Activated CD4-positive, CD25-positive, alpha-beta regulatory T cell (primary cell): ENCODE data around the gene BPIFB6.

Experiments used
- DNase-seq, 4 experiments: peaks; one replicate each; lab custom pipeline; 2025; lab: John Stamatoyannopoulos, UW

BPIFB6 gene

DNA sequence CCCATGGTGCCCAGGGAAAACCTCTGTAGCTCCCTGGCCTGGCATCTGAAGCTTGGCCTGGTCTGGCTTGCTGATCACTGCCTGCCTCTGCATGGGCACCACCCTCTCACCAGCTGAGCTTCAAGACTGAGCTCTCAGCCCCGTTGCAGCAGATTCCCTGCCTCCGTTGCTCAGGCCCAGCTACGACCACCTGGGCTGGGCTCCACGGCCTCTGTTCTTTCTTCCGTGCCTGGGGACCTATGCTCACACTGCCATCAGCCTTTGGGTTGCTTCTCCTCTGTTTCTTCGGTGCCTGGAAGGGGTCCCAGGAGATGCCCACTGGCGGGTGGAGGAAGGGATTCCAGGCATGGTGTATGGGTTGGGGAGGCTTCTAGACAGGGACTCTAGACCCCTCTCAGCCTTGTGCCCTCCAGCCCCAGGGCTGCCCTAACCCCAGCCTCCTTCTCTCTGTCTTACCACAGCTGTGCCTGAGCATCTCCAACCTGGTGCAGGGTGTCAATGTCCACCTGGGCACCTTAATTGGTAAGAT, 14.8 kb upstream of the BPIFB6 start:
- no peak for DNase-seq

- DNase-seq, result no peak
These were observed 13.9 kb upstream of the BPIFB6 start for GRCh38 chr20:33017542-33017941.

DNA sequence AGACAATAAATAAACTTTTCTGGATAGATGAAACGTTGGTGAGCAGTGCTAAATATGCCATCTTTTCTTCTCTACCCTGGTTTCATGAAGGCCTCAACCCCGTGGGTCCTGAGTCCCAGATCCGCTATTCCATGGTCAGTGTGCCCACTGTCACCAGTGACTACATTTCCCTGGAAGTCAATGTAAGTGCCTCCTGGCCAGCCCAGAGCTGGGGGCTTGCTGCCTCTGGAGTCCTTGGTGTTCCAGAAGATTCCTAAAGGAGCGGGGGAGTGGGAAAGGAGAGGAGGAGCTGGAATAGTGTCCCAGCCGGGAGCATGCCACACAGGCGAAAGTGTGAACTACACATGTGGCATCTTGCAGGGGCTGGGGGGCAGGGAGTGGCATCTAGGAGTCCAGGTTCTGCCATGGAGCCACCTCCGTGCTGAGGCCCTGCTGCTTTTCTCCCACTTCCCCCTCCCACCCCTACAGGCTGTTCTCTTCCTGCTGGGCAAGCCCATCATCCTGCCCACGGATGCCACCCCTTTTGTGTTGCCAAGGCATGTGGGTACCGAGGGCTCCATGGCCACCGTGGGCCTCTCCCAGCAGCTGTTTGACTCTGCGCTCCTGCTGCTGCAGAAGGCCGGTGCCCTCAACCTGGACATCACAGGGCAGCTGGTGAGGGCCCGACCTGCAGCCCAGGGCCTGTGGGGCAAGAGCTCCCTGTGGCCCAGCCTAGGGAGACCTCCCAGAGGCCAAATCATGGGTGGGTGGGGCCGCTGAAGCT, 13.1 kb upstream of the BPIFB6 start:
- no peak for DNase-seq

GRCh38 chr20:33019465-33020277, 11.8 kb upstream of the BPIFB6 start:
- DNase-seq, result no peak

DNA sequence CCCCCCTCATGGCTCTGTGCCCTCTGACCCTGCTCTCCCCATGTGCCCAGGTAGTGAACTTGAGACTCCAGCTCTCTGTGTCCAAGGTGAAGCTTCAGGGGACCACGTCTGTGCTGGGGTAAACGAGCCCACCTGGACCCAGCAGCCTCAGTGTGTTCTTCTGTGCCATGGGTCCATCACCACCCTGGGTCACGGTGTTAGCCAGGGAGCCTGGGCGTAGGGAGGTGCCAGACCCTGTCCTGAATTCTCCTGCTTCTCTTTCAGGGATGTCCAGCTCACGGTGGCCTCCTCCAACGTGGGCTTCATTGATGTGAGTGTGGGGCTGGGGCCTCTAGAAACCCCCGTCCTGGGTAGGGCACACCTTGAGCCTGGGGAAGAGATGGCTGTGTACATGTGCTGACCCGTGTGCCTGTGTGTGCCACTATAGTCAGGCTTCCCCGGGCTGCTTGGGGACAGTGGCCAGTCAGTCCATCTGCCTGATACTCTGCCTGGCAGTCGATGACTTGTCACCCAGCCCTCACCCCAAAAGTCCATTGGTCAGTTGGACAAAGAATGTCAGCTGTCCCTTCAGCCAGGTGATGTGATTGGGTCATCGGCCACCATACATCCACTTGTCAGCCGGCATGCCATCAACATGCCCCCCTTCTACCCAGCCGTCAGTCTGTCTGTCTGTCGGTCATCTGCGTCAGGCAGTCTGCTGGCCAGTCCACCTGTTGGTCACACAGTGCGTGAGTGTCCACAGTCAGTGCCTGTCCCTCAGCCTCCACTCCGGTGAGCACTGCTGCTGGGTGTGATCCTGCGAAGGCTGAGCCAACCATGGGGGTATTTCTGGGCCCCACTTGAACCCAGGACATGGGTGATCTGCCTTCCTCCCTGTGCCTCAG, 10.9 kb upstream of the BPIFB6 start:
- DNase-seq, result no peak

- no peak for DNase-seq
These were observed 9.6 kb upstream of the BPIFB6 start for GRCh38 chr20:33021879-33022278.

DNA sequence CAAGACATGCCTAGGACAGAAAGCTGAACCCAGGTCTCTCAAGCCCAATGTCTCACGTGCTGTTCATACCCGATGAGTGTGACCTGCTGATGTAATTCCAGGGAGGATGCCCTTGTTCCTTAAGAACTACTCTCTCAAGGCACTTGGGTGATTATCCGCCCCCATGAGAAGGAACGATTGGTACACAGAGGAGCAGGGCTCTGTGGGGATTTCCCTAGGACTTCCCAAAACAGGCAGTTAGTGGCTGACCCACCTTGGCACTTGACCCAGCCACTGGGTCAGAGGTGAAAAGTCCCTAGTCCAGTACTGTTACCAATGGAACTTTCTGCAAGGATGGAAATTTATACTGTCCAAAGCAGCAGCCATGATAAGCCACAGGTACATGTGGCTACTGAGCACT, 9.2 kb upstream of the BPIFB6 start:
- no peak for DNase-seq

DNA sequence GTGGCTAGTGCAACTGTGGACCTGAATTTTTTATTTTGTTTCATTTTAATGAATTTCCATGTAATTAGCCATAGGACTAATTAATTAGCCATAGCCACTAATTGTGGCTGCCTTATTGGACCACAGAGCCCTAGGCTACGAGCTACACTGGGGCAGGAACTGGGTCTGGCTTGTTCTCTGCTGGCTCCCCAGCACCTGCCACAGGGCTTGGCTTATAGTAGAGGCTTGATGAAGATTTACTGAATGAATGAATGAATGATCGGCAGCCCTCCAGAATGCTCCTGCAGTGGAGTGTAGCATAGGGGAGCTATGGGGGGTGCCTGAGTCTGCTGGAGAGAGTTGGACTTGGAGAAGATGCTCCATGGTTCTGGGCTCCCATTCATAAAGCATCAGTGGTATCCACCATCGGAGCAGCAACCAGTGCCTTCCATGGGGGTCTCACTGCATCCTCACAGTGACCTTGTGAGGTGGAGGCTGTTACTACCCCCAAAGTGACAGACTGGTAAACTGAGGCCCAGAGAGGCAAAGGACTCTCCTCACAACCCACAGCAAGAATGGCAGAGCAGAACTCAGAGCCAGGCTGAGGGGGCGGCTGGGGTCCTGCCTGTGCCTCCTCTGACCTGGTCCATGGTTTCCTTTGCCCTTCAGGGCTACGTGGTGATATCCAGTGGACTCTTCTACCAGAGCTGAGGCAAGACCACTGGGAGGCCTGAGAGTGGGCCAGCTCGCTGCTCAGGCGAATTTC, 8.6 kb upstream of the BPIFB6 start:
- DNase-seq, result no peak

GRCh38 chr20:33023439-33024242, 7.8 kb upstream of the BPIFB6 start:
- DNase-seq, result no peak

GRCh38 chr20:33024243-33024560, 7.2 kb upstream of the BPIFB6 start:
- DNase-seq, result no peak

DNA sequence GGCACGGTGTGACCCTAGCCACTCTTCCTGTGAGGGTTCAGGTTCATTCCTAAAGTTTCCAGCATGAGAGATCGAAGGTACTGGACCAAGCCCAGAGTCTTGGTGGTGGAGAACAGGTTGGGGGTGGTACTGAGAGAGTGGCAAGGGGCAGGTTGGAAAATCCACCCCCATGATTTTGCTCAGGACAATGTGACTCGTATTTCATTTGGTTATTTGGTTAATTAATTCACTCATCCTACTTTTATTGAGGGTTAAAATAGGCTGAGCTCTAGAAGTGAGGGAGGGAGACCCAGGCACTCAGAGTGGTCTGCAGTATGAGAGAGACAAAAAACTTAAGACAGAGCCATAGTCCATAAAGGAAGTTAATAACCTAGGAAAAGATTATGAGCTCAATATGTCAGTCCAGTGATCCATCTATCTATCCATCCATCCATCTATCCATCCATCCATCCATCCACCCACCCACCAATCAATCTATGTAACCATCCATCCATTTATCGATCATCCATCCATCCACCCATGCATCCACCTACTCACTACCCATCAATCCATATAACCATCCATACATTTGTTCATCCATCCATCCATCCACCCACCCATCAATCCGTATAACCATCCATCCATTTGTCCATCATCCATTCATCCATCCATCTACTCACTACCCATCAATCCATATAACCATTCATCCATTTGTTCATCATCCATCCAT, 6.7 kb upstream of the BPIFB6 start:
- DNase-seq, result no peak

GRCh38 chr20:33025318-33025876, 6.1 kb upstream of the BPIFB6 start:
- DNase-seq, result no peak

DNA sequence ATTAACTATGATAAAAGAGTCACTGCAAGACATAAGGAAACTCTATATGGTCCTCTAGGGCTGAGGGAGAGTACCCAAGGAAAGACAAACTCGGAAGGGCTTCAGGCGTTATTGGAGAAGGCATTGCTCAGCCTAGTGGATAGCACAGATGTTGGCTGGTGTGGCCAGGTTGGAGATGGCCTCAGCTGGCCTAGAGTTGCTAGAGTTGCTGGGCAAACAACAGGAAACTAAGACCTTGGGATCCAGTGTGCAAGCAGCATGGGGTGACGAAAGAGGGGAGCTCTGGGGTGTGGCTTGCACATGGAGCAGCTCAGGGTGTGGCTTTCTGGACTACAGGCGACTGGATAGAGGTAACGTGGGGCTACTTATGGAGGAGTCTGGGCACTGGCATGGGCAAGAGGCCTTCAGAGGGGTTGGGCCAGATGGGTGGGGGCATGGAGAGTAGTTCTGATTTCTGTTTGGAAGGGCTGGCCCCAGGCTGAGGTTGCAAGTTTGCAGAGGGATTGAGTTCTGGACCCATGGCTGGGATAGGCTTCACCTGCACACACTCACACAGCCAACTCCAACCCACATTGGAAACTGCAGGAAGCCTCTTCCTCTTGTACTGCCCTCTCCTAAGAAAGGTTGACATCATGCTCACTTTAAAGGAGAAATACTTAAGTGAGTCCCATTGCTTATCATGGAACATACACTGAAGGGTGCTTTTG, 5.2 kb upstream of the BPIFB6 start:
- no peak for DNase-seq

- no peak for DNase-seq
These were observed 4.4 kb upstream of the BPIFB6 start for GRCh38 chr20:33026779-33027759.

DNA sequence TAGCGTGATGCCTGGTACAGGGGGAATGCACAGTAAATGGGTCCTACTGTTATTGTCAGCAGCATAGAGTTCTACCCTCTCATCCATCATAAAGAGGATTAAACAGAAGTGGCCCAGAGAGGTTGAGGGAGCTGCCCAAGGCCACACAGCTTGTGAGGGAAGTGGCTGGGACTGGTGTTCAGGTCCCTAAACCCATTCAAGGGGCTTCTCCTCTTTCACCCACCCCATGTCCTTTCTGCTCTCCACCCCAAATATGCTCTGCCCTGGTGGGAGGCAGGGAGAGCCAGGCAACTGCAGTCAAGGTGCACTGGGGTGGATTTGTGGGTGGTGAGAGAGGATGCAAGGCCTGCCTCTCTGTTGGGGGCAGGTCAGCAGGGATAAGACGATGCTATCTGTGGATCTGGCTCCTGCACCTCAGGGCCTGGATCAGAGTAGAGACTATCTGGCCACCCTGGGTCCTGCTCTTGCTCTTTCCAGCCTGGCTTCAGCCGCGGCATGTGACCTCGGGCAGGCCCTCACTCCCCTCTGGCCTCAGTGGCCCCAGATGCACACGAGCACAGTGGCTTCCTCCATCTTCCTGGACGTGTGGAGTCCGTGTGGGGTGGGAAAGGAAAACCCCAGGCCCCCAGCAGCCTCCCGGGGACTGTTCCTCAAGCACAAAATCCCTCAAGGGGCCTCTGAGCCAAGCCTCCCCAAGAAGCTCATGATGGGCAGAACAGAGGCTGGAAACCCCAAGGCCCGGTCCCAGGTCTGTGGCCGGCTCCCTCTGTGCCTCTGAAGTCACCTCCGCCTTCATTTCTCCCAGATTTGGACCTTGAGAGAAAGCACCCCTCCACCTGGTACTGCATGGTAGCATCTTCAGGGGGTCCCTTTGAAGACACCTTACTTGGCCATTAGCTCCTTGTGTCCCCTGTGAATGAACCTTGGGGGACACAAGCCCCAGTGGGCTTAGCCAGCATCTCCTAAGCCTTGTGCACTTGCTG, 3.4 kb upstream of the BPIFB6 start:
- no peak for DNase-seq

DNA sequence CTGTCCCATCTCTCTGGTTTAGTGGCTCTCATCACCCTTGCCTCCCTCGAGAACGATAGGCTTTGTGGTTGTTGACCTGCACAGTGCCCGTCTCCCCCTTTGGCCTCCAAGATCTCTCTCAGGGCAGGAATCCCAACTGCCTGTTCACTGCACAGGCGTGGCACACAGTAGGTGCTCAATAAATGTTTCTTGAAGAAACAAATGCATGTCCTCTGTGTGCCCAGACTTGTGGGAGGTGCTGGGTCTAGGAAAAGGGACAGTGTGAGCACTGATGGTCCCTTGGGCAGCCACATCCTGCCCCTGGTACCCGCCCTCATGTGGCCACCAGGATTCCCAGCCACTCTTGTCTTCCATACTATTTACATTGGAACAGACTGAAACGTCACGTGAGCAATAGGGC, 2.6 kb upstream of the BPIFB6 start:
- DNase-seq, result no peak

DNA sequence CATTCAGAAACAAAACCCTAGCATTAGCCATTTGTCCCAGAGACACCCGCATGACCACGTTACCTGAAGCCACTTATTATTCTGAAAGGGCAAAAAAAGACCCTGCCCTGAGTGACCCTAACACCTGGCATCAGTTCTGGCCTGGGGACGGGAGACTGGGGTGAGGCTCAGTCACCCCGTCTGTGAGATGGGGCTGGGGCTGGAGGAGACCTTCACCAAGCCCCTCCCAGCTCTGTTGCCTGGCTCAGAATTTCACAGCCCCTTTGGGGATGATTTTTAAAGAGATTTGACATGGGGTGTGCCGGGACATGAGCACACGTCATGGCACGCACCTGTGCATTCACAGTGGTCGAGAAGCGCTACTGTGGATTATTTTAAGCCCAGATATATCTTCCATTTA, 1.4 kb upstream of the BPIFB6 start:
- no peak for DNase-seq
